Posterior cingulate gyrus (tissue), 11 donors: Measurements from ENCODE around the gene IRX1.

ENCODE experiments used
- DNase-seq, 10 donors: peaks; one replicate each; pipeline versions ENCODE4 v3.0.0 to v3.0.0-alpha.2; 2020 to 2021; ENCODE audit warnings: mixed read lengths in 3 of 10
- intact Hi-C: fragments of 100-400 bp; cut with DNase I; formaldehyde crosslinking; loops from one replicate; pipeline ENCODE4 v1.15.1; 2023

Gene IRX1

DNA sequence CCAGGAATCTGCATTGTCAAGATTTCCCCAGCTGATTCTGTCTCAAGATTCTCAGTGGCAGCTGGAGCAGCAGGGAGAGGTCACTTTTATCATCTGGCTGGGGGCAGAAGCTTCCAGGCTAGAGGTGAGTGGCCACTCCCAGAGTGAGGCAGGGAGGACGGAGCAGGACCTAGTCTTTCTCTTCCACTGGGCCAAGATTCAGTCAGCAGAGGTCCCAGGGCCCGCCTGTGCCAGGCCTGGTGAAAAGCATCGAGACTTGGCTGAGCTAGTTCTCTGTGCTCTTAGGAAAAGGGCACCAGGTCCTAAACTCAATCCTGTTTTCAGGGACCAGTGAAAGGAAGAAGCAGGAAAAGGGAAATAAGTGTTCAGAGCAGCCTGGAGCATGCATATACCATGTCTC lies 46.6 kb downstream of the IRX1 start:
- no peak for DNase-seq
- intact Hi-C loops = no loop called here

DNA sequence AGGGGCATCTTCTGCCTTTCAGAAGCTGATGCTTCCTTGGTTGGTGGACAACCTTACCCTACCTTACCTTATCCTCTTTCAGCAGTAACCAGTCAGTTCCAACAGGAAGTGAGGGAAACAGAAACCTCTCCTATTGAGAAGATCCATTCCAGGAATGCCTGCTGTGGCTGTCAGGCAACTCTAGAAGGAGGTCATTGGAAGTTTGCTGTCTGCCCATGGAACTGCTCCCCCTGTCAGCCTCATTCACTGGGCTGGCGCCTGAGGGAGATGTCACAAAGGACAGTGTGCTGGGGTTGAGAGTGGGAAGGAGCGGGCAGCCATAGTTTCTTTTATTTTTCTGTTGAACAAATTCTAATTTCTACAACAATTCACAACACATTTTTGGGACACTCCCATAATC lies 54.7 kb downstream of the IRX1 start:
- no peak for DNase-seq
- intact Hi-C loops = no loop called here

DNA sequence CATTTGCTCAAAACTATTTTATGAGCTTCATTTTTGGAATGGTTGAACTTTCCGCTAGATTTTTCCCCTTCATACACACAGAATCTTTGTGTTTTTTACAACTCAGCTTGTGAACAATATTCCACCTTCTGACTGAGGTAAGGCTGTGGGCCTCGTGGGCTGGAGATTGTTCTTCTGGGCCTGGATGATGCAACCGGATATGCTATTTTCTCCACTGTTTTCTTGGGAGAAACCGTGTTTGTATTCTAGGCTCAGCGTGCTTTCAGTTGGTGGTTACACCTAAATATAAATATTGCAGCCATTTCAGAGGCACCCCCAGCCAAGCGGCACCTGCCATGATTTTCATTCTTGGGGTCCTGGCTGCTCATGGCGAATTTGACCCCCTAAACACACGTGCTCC lies 55.2 kb downstream of the IRX1 start:
- no peak for DNase-seq
- intact Hi-C loops = no loop called here
